22Rv1 (cell line): Measurements from ENCODE around the gene GPRIN2.

Experiments
- H3K27ac ChIP-seq: fragments of 450-650 bp; 2 replicates; pipeline ENCODE4 v1.5.1; 2017
- ZFX ChIP-seq: fragments of 450-650 bp; IDR thresholded peaks from 2 replicates; pipeline ENCODE4 v1.6.1; 2017; ENCODE audit warnings: antibody characterized with exemption, borderline replicate concordance
- TF ChIP-seq, protein P1 (sequence below): fragments of 450-650 bp; IDR thresholded peaks from 2 replicates; pipeline ENCODE4 v1.5.1; 2017; ENCODE audit warnings: mild to moderate bottlenecking

Gene GPRIN2

DNA sequence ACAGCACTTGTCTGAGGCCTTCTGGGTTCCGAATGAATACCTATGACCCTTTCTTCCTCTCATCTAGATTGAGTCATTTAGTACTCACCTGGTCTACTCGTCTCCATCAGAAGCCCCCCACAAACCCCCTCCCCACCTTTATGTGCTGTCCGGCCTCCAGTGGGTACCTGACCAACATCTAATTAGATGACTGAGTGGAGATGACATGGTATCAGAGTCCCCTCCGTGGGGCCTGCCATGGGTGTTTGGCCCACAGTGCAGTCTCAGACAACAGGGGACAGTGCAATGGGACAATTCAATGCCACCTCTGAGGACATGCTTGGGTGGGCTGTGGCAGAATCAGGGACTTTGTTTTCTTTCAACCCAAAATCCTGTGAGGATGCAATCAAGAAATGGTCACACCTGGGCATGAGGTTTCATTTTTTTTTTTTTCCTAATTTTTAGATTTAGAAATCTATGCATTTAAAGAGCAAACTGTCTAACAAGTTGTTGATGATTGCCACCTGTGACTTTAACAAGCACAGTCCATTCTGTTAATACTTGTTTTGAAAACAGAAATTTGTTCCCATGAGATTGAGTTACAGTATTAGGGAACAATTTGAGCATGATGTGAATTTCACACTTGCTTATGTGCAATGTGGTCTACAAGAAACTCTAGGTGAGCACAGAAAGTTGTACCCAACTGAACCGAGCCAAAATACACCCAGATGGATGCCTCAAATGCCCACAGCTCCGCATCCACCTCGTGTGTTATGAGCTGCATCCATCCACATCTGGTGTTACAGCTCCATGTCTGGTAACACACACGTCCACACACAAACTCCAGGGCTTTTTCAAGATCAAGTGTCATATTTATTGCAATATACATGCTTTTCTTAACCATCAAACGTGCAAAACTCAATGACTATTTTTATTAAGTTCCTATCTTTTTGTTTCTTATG is 27.5 kb downstream of the GPRIN2 start:
- no peak overlapping the region for H3K27ac ChIP-seq
- TF ChIP-seq, protein P1, sequence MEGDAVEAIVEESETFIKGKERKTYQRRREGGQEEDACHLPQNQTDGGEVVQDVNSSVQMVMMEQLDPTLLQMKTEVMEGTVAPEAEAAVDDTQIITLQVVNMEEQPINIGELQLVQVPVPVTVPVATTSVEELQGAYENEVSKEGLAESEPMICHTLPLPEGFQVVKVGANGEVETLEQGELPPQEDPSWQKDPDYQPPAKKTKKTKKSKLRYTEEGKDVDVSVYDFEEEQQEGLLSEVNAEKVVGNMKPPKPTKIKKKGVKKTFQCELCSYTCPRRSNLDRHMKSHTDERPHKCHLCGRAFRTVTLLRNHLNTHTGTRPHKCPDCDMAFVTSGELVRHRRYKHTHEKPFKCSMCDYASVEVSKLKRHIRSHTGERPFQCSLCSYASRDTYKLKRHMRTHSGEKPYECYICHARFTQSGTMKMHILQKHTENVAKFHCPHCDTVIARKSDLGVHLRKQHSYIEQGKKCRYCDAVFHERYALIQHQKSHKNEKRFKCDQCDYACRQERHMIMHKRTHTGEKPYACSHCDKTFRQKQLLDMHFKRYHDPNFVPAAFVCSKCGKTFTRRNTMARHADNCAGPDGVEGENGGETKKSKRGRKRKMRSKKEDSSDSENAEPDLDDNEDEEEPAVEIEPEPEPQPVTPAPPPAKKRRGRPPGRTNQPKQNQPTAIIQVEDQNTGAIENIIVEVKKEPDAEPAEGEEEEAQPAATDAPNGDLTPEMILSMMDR: no peak
- no peak for TF ChIP-seq ZFX

DNA sequence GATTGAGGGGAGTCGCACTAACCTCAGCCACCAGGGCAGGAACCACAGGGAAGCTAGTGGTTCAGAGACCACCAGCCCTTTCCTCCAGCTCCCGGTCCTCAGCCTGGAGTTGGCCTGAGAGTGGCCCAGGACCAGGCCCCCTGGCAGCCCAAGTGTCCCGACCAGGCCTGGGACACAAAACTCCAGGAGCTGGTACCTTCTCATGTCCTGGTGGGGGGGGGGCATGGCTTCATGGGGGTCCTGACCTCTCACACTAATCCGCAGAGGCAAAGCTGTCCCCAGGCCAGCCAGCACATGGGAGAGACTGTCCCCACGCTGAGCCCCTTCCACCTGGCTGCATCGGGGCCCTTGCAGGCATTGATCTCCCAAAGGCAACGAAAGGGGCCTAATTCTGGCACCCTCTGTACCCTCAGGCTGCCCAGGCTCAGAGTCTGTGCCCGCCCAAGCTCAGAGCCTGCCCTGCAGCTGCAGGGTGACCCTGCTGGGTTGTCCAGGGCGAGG is 28.2 kb downstream of the GPRIN2 start:
- no peak for TF ChIP-seq ZFX
- TF ChIP-seq, protein P1: no peak
- no peak overlapping the region for H3K27ac ChIP-seq

DNA sequence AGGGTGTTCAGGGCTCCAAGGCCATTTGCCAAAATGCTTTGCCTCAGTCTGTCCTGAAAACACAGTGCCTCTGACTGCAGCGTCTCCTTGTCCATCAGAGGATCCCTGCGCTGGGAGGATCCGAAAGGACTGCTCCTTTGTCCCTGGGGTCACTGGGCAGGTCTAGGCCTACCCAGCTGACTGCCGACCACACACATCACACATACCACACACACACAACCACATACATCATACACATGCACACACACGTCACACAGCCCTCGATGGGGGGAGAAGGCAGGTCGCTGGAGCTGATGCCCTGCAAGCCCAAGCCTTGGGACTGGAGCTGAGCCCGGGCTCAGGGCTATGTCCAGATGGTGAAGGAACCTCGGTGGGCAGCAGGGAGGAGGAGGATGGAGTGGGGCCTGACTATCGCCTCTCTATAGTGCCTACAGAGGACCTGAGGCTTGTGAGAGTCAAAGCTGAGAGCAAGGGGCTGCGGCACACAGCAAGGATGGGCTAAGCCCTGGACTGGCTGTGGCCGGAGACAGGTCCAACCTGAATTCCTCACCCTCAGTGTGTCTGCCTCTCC is 29.1 kb downstream of the GPRIN2 start:
- H3K27ac ChIP-seq: no peak overlapping the region
- TF ChIP-seq, protein P1: no peak
- TF ChIP-seq ZFX: no peak

DNA sequence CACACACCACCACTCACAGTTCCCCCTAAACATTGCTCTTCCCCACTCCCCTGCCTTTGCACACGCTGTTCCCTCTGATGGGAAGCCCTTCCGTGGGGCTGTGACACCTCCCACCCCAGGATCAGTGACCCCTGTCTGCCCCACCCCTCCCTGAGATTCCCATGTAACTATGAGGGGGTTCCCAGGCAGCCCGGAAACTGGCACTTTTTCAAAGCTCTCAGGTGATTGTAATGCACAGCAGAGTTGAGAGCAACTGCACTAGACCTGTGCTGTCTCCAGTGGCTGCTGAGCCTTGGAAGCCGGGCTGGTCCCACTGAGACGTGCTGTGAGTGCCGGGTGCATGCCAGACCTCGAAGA is 29.8 kb downstream of the GPRIN2 start:
- no peak for TF ChIP-seq ZFX
- TF ChIP-seq, protein P1: no peak
- no peak overlapping the region for H3K27ac ChIP-seq

DNA sequence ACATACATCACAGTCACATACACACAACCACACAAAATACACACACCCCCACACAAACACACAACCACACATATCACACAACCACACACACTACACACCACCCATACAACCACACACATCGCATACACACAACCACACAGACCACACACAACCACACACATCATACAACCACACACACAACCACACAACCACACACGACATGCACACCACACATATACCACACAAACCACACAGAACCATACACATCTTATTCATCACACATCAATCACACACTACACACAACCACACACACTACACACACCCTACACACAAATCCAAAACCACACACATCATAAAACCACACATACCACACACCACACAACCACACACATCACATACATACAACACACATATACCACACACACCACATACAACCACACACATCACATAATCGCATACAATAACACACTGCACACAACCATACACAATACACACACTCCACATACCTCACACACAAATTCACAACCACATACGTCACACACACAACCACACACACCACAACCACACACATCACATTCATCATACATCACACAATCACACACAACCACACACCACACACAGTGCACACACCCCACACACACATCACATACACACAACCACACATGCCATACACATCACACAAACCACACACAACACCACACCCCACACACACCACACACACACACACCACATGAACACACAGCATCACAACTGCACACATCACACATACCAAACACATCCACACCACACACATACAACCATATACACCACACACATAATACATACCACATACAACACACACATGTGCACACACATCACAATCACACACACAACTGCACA is 30.4 kb downstream of the GPRIN2 start:
- TF ChIP-seq, protein P1: no peak
- no peak for TF ChIP-seq ZFX
- H3K27ac ChIP-seq: no peak overlapping the region

DNA sequence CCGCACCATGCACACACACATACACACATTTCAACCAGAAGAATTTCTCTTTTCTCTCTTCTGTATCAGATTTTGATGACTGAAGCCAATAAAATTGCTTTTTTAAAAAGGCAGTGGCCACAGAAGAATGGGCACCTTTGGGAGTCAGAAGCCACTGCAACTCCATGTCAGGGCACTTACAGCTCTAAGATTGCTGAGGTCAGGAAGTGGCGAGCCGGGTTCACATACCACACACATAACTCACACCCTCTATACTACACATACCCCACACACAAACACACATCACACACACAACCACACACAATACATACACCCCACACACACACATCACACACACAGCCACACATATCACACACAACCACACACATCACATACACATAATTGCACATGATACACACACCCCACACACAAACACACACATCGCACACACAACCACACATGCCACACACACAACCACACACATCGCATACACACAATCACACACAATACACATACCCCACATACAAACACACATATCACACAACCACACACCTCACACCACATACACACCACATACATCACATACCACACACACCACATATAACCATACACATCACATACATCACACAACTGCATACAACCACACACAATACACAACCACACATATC is 31.2 kb downstream of the GPRIN2 start:
- H3K27ac ChIP-seq: no peak overlapping the region
- TF ChIP-seq, protein P1: no peak
- TF ChIP-seq ZFX: no peak
